Measurements from ENCODE around the gene FADS2.

FADS2 gene

GRCh38 chr11:61863548-61864081 is 35.5 kb downstream of the FADS2 start:
- Histone ChIP-seq H3K9ac (no peak overlapping the region), H4K20me1 (peaks cover 39% of the 10 kb centered on the region), H3K4me1 (peaks cover 1% of the 10 kb centered on the region; the same call in 1 of the 2 replicates), H3K4me3 (no peak overlapping the region), H3K27me3 (no peaks in the 10 kb centered on the region), H3K9me3 (no peaks in the 10 kb centered on the region), H3K36me3 (peaks cover 85% of the 10 kb centered on the region), H3K4me2 (no peak overlapping the region), H3K27ac (no peak overlapping the region)
- TF ChIP-seq Cebpa-rat (IDR thresholded peaks at IDR 0.05), result no peak

- Histone ChIP-seq H3K9me3 (no peaks in the 10 kb centered on the region), H3K9ac (no peak overlapping the region), H3K27ac (no peak overlapping the region), H3K4me1 (peaks cover 16% of the 10 kb centered on the region), H4K20me1 (peaks cover 54% of the 10 kb centered on the region), H3K36me3 (peaks cover 71% of the 10 kb centered on the region), H3K4me2 (no peak overlapping the region), H3K4me3 (no peak overlapping the region), H3K27me3 (no peaks in the 10 kb centered on the region)
- no peak for TF ChIP-seq Cebpa-rat (IDR thresholded peaks at IDR 0.05)
These were observed 37.0 kb downstream of the FADS2 start for GRCh38 chr11:61864814-61865775.

- Histone ChIP-seq H3K4me3 (no peak overlapping the region), H3K4me2 (no peak overlapping the region), H3K9me3 (no peaks in the 10 kb centered on the region), H3K36me3 (peaks cover 58% of the 10 kb centered on the region), H4K20me1 (peaks cover 64% of the 10 kb centered on the region), H3K27me3 (no peaks in the 10 kb centered on the region), H3K4me1 (peaks cover 29% of the 10 kb centered on the region), H3K9ac (no peak overlapping the region), H3K27ac (no peak overlapping the region)
- no peak for TF ChIP-seq Cebpa-rat (IDR thresholded peaks at IDR 0.05)
These were observed 38.3 kb downstream of the FADS2 start for GRCh38 chr11:61866231-61866957.

- TF ChIP-seq Cebpa-rat (IDR thresholded peaks at IDR 0.05), result no peak
- Histone ChIP-seq H3K4me1 (peaks cover 35% of the 10 kb centered on the region), H4K20me1 (peaks cover 64% of the 10 kb centered on the region), H3K27ac (no peak overlapping the region), H3K4me3 (no peak overlapping the region), H3K9me3 (no peaks in the 10 kb centered on the region), H3K36me3 (peaks cover 52% of the 10 kb centered on the region), H3K4me2 (no peak overlapping the region), H3K27me3 (no peaks in the 10 kb centered on the region), H3K9ac (no peak overlapping the region)
These were observed 38.9 kb downstream of the FADS2 start for GRCh38 chr11:61866958-61867343.

GRCh38 chr11:61868571-61869428 is 40.7 kb downstream of the FADS2 start:
- Histone ChIP-seq H3K4me3 (no peak overlapping the region), H4K20me1 (peaks cover 54% of the 10 kb centered on the region)

GRCh38 chr11:61869429-61869707 is 41.3 kb downstream of the FADS2 start:
- Histone ChIP-seq H3K27me3 (no peaks in the 10 kb centered on the region), H3K4me3 (no peak overlapping the region), H3K27ac (no peak overlapping the region), H3K9ac (peak overlapping the region; percentile 53; the same call in 1 of the 2 replicates), H4K20me1 (peaks cover 54% of the 10 kb centered on the region), H3K4me1 (peaks cover 59% of the 10 kb centered on the region), H3K4me2 (peak overlapping the region; percentile 97), H3K36me3 (peaks cover 33% of the 10 kb centered on the region), H3K9me3 (no peaks in the 10 kb centered on the region)
- no peak for TF ChIP-seq Cebpa-rat (IDR thresholded peaks at IDR 0.05)

More at GRCh38 chr11:61868571-61869428, 40.7 kb downstream of the FADS2 start:
- Histone ChIP-seq H3K36me3 (peaks cover 34% of the 10 kb centered on the region), H3K9me3 (no peaks in the 10 kb centered on the region), H3K27ac (no peak overlapping the region), H3K27me3 (no peaks in the 10 kb centered on the region), H3K4me2 (peak overlapping the region; percentile 97), H3K4me1 (peaks cover 53% of the 10 kb centered on the region), H3K9ac (no peak overlapping the region)
- TF ChIP-seq Cebpa-rat (IDR thresholded peaks at IDR 0.05), result no peak

- peaks cover 50% of the 10 kb centered on the region for H4K20me1 ChIP-seq
- H3K4me3 ChIP-seq, result 0 out of 2 replicates have a peak overlapping the region, but pooled peaks have one; percentile 11
- H3K9me3 ChIP-seq, result no peaks in the 10 kb centered on the region
- H3K36me3 ChIP-seq, result peaks cover 27% of the 10 kb centered on the region
- H3K27ac ChIP-seq, result peak overlapping the region; percentile 79
- H3K4me1 ChIP-seq, result peaks cover 59% of the 10 kb centered on the region
- H3K9ac ChIP-seq, result peak overlapping the region; percentile 53
- peak overlapping the region; percentile 97 for H3K4me2 ChIP-seq
- no peaks in the 10 kb centered on the region for H3K27me3 ChIP-seq
- no peak for TF ChIP-seq Cebpa-rat (IDR thresholded peaks at IDR 0.05)
These were observed 41.8 kb downstream of the FADS2 start for GRCh38 chr11:61869708-61870451.

GRCh38 chr11:61870541-61871031 is 42.5 kb downstream of the FADS2 start:
- peaks cover 43% of the 10 kb centered on the region for H4K20me1 ChIP-seq
- no peak for TF ChIP-seq Cebpa-rat (IDR thresholded peaks at IDR 0.05)
- H3K4me3 ChIP-seq, result peak overlapping the region; percentile 61
- peaks cover 23% of the 10 kb centered on the region for H3K36me3 ChIP-seq
- H3K9ac ChIP-seq, result peak overlapping the region; percentile 69; the same call in 1 of the 2 replicates
- H3K27me3 ChIP-seq, result no peaks in the 10 kb centered on the region
- H3K4me2 ChIP-seq, result peak overlapping the region; percentile 97
- H3K27ac ChIP-seq, result peak overlapping the region; percentile 79
- H3K9me3 ChIP-seq, result no peaks in the 10 kb centered on the region
- peaks cover 59% of the 10 kb centered on the region for H3K4me1 ChIP-seq
